Keratinocyte (primary cell): ENCODE data around the gene TNXB. TPM values are rescaled to one million over a fixed set of nuclear protein-coding genes. Genes with fewer than 3 reads are reported as not detected.

Source experiments
- DNase-seq: peaks from one replicate; pipeline ENCODE4 v3.0.0-alpha.2; 2011; ENCODE audit warnings: low read depth, missing footprints, low spot score
- FAIRE-seq: peaks from 2 replicates; lab custom pipeline; 2011; peaks lifted over from hg19 to GRCh38; lab: Jason Lieb, UNC
- H2AFZ ChIP-seq: 2 replicates; pipeline ENCODE4 v1.6.0; 2012; ENCODE audit warnings: low read length, control low read depth, inconsistent platforms; ENCODE audit not compliant: control insufficient read depth
- H3K27ac ChIP-seq: 2 replicates; pipeline ENCODE4 v1.5.1; 2011; ENCODE audit warnings: low read length; ENCODE audit not compliant: control insufficient read depth, insufficient read depth
- H3K27me3 ChIP-seq: 3 replicates; pipeline ENCODE4 v1.6.0; 2011; ENCODE audit warnings: low read length; ENCODE audit not compliant: control insufficient read depth, insufficient read depth; ENCODE audit errors: extremely low read depth
- H3K36me3 ChIP-seq, 2 experiments: 2 replicates in 1 of 2; 3 replicates in 1 of 2; pipeline ENCODE4 v1.5.1; 2011; ENCODE audit warnings: low read length in 2 of 2, mild to moderate bottlenecking in 1 of 2; ENCODE audit not compliant: control insufficient read depth in 2 of 2, insufficient read depth in 2 of 2; ENCODE audit errors: extremely low read depth in 1 of 2
- H3K4me1 ChIP-seq: 3 replicates; pipeline ENCODE4 v1.5.1; 2011; ENCODE audit warnings: low read length; ENCODE audit not compliant: control insufficient read depth, insufficient read depth; ENCODE audit errors: extremely low read depth
- H3K4me2 ChIP-seq: 3 replicates; pipeline ENCODE4 v1.6.0; 2011; ENCODE audit warnings: low read depth, low read length; ENCODE audit not compliant: control insufficient read depth, insufficient read depth; ENCODE audit errors: extremely low read depth
- H3K4me3 ChIP-seq, 3 experiments: fragments of 200-600 bp in 1 of 3; sonication (generic) in 1 of 3; 2 replicates in 2 of 3; 3 replicates in 1 of 3; pipeline ENCODE4 v1.5.1; 2011 to 2016; ENCODE audit warnings: low read length in 3 of 3, mild to moderate bottlenecking in 3 of 3, control low read depth in 2 of 3, inconsistent platforms in 1 of 3, low read depth in 1 of 3, mixed read lengths in 1 of 3, mixed run types in 1 of 3, moderate library complexity in 1 of 3; ENCODE audit not compliant: control insufficient read depth in 2 of 3, insufficient read depth in 2 of 3; ENCODE audit errors: extremely low read depth in 1 of 3
- H3K79me2 ChIP-seq: 2 replicates; pipeline ENCODE4 v1.6.0; 2012; ENCODE audit warnings: low read length; ENCODE audit not compliant: control insufficient read depth, insufficient read depth
- H3K9ac ChIP-seq: 3 replicates; pipeline ENCODE4 v1.6.0; 2011; ENCODE audit warnings: low read length; ENCODE audit not compliant: control insufficient read depth, insufficient read depth; ENCODE audit errors: extremely low read depth
- H3K9me1 ChIP-seq: 3 replicates; pipeline ENCODE4 v1.6.0; 2011; ENCODE audit warnings: low read length; ENCODE audit not compliant: control insufficient read depth, insufficient read depth; ENCODE audit errors: extremely low read depth
- H3K9me3 ChIP-seq: 2 replicates; pipeline ENCODE4 v1.5.1; 2012; ENCODE audit warnings: low read depth, low read length; ENCODE audit not compliant: control insufficient read depth
- H4K20me1 ChIP-seq: 3 replicates; pipeline ENCODE4 v1.6.0; 2011; ENCODE audit warnings: low read length; ENCODE audit not compliant: control insufficient read depth, insufficient read depth; ENCODE audit errors: extremely low read depth
- CTCF ChIP-seq, 3 experiments: IDR thresholded peaks in 1 of 3; conservative IDR thresholded peaks in 1 of 3; optimal IDR thresholded peaks in 1 of 3; 2 replicates in 2 of 3; 3 replicates in 1 of 3; pipeline versions ENCODE3 to v1.5.1; 2011; ENCODE audit warnings: low read length in 3 of 3, mild to moderate bottlenecking in 3 of 3, moderate library complexity in 2 of 3, control low read depth in 1 of 3, inconsistent platforms in 1 of 3; ENCODE audit not compliant: insufficient read depth in 2 of 3; ENCODE audit errors: extremely low read depth in 1 of 3
- EZH2 ChIP-seq: IDR thresholded peaks from one replicate; pipeline ENCODE4 v1.6.1; 2012; ENCODE audit warnings: inconsistent platforms, mild to moderate bottlenecking, low read length, moderate library complexity
- dilution Hi-C: fragments of 300-500 bp; cut with MboI; formaldehyde crosslinking; loops from one replicate; pipeline ENCODE4 v1.7.0; 2020; ENCODE audit warnings: low sequenced_read_pairs; ENCODE audit not compliant: extremely low pct_ligation_motif_present
- polyA plus RNA-seq, 5 experiments: library from polyadenylated mRNA; depleted of rRNA in 3 of 5; stranded (reverse) in 3 of 5; stranded (forward) in 1 of 5; unstranded in 1 of 5; fragments of >200 nt; gene quantifications; 1 replicate in 1 of 5; 2 replicates in 3 of 5; 3 replicates in 1 of 5; pipeline versions ENCODE4 v1.2.1 to v1.2.3, GENCODE V29; 2011 to 2012; ENCODE audit warnings: missing spikeins in 2 of 5, low read depth in 1 of 5, low replicate concordance in 1 of 5

Gene TNXB
- polyA plus RNA-seq, 1 donor (not counting 4 experiments of a cell fraction or from before 2014, with no cell fraction given) = 0.25 TPM

DNA sequence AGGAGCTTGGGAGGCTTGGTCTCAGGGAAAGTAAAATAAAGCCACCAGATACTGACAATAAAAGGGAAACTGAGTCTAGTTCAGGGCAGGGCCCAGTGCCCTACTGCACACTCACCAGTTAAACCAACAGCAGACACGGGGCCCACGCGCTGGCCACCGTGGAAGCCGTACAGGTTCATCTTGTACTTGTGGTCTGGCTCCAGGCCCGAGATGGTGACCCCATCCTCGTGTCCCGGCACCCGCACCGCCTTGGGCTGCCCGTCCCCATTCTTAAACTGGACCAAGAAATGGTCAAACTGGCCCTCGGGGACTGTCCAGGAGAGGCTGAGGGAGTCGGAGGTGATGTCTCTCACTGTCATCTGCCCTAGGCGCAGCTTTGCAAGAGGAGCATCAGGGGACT, 44.4 kb downstream of the TNXB start:
- DNase-seq (no peak), FAIRE-seq (no peak)
- no peak overlapping the region for H3K9ac ChIP-seq
- H3K27me3 ChIP-seq = no peaks in the 10 kb centered on the region
- H3K79me2 ChIP-seq = no peaks in the 10 kb centered on the region
- H3K9me1 ChIP-seq = no peaks in the 10 kb centered on the region
- no peak overlapping the region for H2AFZ ChIP-seq
- H3K4me1 ChIP-seq = no peaks in the 10 kb centered on the region
- dilution Hi-C loops = no loop called here
- no peak overlapping the region for H3K4me2 ChIP-seq
- H3K9me3 ChIP-seq = no peaks in the 10 kb centered on the region
- H4K20me1 ChIP-seq = no peaks in the 10 kb centered on the region
- TF ChIP-seq EZH2 (no peak), CTCF (optimal IDR thresholded peaks at IDR 0.05 in 1 of 3, IDR thresholded peaks at IDR 0.05 in 1 of 3, conservative IDR thresholded peaks at IDR 0.05 in 1 of 3; ENCODE audit: extremely low read depth in 1 of 3, insufficient read depth in 2 of 3, low read length in 3 of 3) (no peak)
- no peak overlapping the region for H3K4me3 ChIP-seq
- H3K36me3 ChIP-seq = no peaks in the 10 kb centered on the region
- H3K27ac ChIP-seq = no peak overlapping the region

DNA sequence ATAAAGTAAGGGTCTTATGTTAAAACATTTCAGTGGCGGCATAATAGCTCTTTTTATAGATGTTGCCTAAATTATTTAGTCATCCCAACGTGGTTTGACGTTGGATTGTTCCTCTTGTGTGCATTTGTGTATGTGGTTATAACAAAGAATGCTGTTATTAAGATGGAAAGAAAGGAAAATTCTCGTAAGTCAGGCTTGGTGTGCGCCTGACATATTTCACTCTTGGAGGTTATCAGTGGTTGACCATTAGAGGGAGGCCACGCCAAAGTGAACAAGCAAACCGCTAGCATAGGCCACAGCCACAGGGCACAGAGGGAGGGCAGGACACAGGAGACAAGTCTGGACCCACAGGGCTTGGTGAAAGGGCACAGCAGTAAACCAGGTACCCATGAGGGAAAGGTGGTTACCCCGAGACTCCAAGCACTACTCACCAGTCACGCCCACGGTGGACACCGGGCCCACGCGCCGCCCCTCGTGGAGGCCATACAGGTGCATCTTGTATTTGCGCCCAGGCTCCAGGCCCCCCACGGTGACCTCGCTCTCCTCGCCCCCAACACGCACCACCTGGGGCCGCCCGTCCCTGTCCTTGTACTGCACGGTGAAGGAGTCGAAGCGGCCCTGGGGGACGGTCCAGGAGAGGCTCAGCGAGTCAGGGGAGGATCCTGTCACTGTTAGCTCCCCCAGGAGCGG, 48.0 kb downstream of the TNXB start:
- no peak for DNase-seq
- no peak overlapping the region for H3K4me3 ChIP-seq
- dilution Hi-C loops = no loop called here
- no peak overlapping the region for H3K4me2 ChIP-seq
- no peak overlapping the region for H3K27ac ChIP-seq
- H3K4me1 ChIP-seq = no peaks in the 10 kb centered on the region
- TF ChIP-seq CTCF (optimal IDR thresholded peaks at IDR 0.05 in 1 of 3, IDR thresholded peaks at IDR 0.05 in 1 of 3, conservative IDR thresholded peaks at IDR 0.05 in 1 of 3; ENCODE audit: extremely low read depth in 1 of 3, insufficient read depth in 2 of 3, low read length in 3 of 3) = no peak
- no peak for TF ChIP-seq EZH2
- no peaks in the 10 kb centered on the region for H3K9me1 ChIP-seq
- FAIRE-seq = no peak
- H3K27me3 ChIP-seq = peaks cover 3% of the 10 kb centered on the region
- H3K9ac ChIP-seq = no peak overlapping the region
- no peaks in the 10 kb centered on the region for H3K9me3 ChIP-seq
- no peaks in the 10 kb centered on the region for H3K79me2 ChIP-seq
- no peaks in the 10 kb centered on the region for H4K20me1 ChIP-seq
- no peaks in the 10 kb centered on the region for H3K36me3 ChIP-seq
- H2AFZ ChIP-seq = no peak overlapping the region
